GM12872 (cell line): Measurements from ENCODE around the gene MTHFD1L.

Experiments used
- TF ChIP-seq, protein P1 (sequence below): IDR thresholded peaks from 3 replicates; pipeline ENCODE4 v1.5.1; 2011; ENCODE audit warnings: low read depth, mild to moderate bottlenecking, low read length, moderate library complexity; ENCODE audit not compliant: insufficient read depth

MTHFD1L gene

DNA sequence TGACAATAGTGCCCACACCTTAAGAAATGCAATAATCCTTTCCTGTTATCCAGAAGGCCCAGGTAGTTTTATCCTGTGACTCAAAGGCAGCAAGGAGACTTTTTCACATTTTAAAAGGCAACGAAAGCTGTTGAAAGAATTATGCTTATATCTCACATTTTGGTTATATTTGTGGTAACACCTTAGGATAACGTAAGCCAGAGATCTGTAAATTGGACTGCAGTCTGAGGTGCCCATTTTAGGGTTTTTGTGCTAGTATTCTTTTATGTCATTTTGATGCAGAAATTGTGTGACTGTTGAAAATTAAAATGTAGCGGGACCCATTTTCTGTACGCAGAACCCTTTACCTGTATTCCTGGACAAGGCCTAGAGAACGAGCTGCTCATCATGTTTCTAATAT, 24.3 kb upstream of the MTHFD1L start:
- TF ChIP-seq, protein P1, sequence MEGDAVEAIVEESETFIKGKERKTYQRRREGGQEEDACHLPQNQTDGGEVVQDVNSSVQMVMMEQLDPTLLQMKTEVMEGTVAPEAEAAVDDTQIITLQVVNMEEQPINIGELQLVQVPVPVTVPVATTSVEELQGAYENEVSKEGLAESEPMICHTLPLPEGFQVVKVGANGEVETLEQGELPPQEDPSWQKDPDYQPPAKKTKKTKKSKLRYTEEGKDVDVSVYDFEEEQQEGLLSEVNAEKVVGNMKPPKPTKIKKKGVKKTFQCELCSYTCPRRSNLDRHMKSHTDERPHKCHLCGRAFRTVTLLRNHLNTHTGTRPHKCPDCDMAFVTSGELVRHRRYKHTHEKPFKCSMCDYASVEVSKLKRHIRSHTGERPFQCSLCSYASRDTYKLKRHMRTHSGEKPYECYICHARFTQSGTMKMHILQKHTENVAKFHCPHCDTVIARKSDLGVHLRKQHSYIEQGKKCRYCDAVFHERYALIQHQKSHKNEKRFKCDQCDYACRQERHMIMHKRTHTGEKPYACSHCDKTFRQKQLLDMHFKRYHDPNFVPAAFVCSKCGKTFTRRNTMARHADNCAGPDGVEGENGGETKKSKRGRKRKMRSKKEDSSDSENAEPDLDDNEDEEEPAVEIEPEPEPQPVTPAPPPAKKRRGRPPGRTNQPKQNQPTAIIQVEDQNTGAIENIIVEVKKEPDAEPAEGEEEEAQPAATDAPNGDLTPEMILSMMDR: no peak

DNA sequence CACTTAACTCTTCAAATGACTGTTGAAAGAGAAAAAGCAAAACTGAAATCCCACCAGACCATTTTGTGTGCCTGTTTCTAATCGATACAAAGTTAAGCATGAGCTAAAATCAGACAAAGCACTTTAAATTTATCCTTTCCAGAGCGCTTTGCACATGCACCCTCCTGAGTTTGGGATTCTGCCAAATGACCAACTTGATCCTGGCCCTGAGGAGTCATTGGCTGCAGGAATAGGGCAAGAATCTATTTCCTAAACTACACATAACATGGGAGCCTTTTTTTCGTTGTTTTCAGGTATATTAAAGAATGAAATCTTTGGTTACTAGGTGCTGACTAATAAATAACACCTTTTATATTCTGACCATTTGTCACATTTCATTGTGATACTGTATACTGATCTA, 23.8 kb upstream of the MTHFD1L start:
- TF ChIP-seq, protein P1: no peak

DNA sequence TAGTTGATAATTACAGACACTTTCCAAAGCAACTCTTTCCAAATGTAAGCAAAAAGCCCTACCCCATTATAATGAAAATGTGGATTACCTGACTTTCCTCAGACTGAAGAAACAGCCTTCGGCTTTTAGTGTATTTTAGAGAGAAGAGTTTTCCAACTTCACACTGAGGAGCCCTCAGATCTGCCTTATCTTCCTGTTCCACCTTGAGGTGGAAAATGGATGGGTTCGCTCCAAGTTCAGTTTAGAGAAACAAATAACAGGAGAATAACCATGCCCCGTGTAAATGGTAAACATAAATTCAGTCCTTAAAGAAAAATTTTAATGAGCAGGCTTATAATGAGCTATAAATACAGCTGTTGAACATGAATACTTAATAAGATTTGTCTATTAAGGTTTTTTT, 21.1 kb upstream of the MTHFD1L start:
- TF ChIP-seq, protein P1: no peak

DNA sequence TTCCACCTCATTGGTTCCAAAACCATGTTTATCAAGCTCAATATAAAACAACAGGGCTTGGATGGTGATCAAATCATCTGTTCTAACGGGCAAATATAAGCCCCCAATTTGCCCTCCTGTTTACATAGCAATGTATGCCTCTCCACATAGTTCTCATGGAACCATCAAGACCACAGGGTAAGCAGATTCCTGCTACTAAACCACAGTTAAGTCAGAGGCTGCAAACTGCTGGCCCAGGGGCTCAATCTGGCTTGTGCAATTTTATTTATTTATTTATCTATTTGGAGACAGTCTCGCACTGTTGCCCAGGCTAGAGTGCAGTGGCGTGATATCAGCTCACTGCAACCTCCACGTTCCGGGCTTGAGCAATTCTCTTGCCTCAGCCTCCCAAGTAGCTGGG, 18.9 kb upstream of the MTHFD1L start:
- TF ChIP-seq, protein P1: no peak

DNA sequence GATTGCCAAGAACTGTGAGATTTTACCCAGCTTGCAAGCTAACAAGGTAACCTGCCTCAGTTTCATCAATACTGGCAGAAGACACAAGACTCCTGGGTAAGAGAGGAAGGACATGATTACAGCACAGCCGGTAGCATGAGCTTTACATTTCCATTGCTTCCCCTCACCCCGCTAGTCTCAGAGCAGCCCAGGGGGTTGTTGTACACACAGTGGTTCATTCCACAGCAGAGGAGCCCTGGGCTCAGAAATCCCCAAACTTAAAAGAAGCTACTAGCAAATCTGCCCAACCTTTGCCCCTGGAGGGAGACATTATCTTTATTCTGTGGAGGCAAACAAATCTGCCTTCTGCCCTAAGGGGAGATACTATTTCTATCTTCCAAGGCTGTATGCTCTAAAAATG, 17.1 kb upstream of the MTHFD1L start:
- TF ChIP-seq, protein P1: no peak

DNA sequence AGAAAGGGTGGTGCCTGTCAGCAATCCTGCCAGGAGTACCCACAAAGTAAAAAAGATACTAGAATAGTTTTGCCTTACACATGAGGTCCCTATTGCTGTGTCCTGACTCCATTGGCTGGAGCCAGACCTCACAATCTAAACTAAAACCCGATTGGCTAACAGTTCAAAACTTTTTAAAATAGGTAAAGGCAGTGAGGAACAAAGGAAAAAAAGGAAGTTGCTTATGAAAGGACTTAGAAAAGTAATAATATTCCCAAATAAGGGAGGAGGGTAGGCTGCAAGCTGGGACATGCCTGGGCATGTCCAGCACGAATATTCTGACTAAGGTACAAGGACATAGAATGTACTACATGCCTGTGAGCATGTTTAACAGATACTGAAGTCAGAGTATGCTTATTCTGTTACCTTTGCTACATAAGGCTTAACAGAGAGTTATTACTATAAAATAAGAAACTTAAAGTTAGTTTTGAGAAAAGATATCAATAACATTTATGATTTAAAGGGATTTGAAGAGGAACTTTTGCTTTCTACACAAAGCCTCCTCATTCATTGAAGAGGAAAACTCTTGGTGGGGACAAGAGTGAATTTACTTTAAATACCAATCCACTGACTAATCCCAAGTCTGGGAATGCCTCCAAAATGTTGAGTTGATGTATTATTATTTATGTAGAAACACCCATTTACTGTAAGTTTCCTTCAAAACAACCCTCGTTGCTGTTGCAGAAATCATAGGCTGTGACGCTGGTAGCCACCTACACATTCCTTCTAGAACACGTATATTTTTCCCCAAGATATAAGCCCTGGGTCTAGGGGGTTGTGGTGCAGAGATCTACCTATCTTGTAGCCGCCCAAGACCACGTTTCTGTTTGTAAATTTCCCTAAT, 8.2 kb upstream of the MTHFD1L start:
- TF ChIP-seq, protein P1: no peak

DNA sequence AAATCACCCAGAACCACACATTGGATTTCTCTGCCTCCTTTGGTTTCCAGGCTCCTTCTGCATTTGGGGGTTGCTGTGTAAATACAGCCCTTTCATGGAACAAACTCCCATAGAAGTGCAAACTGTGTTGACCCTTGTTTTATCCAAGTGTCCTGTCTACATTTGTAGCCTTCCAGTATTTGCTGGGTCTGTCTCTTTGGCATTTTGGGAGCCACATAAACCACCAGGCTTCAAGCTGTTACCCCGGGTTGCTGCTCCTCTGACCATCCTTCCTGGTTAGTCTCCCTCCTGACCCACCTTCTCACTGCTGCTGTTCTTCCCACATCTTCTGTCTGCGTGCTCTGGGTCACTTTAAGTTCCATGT, 7.6 kb upstream of the MTHFD1L start:
- TF ChIP-seq, protein P1: no peak
